Measurements from ENCODE around the gene SELENOV.

SELENOV gene

GRCh38 chr19:39514840-39515550 lies at the start of gene SELENOV:
TSS of gene SELENOV (plus strand) at chr19:39515139. CDS start at chr19:39515213, 74 bp downstream.
- H3K36me3 ChIP-seq (ENCODE audit: control insufficient read depth, insufficient read depth, low read length): no peaks in the 10 kb centered on the region
- H3K9me3 ChIP-seq (ENCODE audit: control insufficient read depth, insufficient read depth, low read depth, low read length): no peaks in the 10 kb centered on the region
- H3K27me3 ChIP-seq (ENCODE audit: control insufficient read depth, insufficient read depth, low read length): peaks cover 30% of the 10 kb centered on the region
- H3K4me1 ChIP-seq (ENCODE audit: control insufficient read depth, insufficient read depth, low read length): peaks cover 9% of the 10 kb centered on the region
- peak within 1 kb of the TSS; percentile 75 for H3K4me3 ChIP-seq (ENCODE audit: low read depth, low read length)
- H3K9ac ChIP-seq (ENCODE audit: low read length): peak within 1 kb of the TSS; percentile 51
- no peak within 1 kb of the TSS; the same call in 1 of the 2 replicates for H3K27ac ChIP-seq (ENCODE audit: low read depth, low read length)

- Histone ChIP-seq H3K36me3 (ENCODE audit: control insufficient read depth, insufficient read depth, low read length) (peaks cover 85% of the 10 kb centered on the region), H3K27me3 (ENCODE audit: control insufficient read depth, insufficient read depth, low read length) (no peaks in the 10 kb centered on the region), H3K9me3 (ENCODE audit: control insufficient read depth, insufficient read depth, low read depth, low read length) (no peaks in the 10 kb centered on the region), H3K4me1 (ENCODE audit: control insufficient read depth, insufficient read depth, low read length) (no peaks in the 10 kb centered on the region), H3K27ac (ENCODE audit: low read depth, low read length) (no peak overlapping the region), H3K9ac (ENCODE audit: low read length) (no peak overlapping the region), H3K4me3 (ENCODE audit: low read depth, low read length) (no peak overlapping the region)
Measured at GRCh38 chr19:39465956-39466747, 48.8 kb upstream of the SELENOV start.

GRCh38 chr19:39467941-39468340 lies 47.0 kb upstream of the SELENOV start:
- Histone ChIP-seq H3K27ac (ENCODE audit: low read depth, low read length) (no peak overlapping the region), H3K9me3 (ENCODE audit: control insufficient read depth, insufficient read depth, low read depth, low read length) (no peaks in the 10 kb centered on the region), H3K4me1 (ENCODE audit: control insufficient read depth, insufficient read depth, low read length) (no peaks in the 10 kb centered on the region), H3K36me3 (ENCODE audit: control insufficient read depth, insufficient read depth, low read length) (peaks cover 95% of the 10 kb centered on the region), H3K9ac (ENCODE audit: low read length) (no peak overlapping the region), H3K4me3 (ENCODE audit: low read depth, low read length) (no peak overlapping the region), H3K27me3 (ENCODE audit: control insufficient read depth, insufficient read depth, low read length) (no peaks in the 10 kb centered on the region)

GRCh38 chr19:39469036-39469435 lies 45.9 kb upstream of the SELENOV start:
- H3K36me3 ChIP-seq (ENCODE audit: control insufficient read depth, insufficient read depth, low read length): peaks cover 97% of the 10 kb centered on the region
- H3K27me3 ChIP-seq (ENCODE audit: control insufficient read depth, insufficient read depth, low read length): no peaks in the 10 kb centered on the region
- H3K9ac ChIP-seq (ENCODE audit: low read length): no peak overlapping the region
- no peak overlapping the region for H3K27ac ChIP-seq (ENCODE audit: low read depth, low read length)
- no peaks in the 10 kb centered on the region for H3K9me3 ChIP-seq (ENCODE audit: control insufficient read depth, insufficient read depth, low read depth, low read length)
- no peaks in the 10 kb centered on the region for H3K4me1 ChIP-seq (ENCODE audit: control insufficient read depth, insufficient read depth, low read length)
- no peak overlapping the region for H3K4me3 ChIP-seq (ENCODE audit: low read depth, low read length)

GRCh38 chr19:39469567-39469966 lies 45.4 kb upstream of the SELENOV start:
- Histone ChIP-seq H3K9ac (ENCODE audit: low read length) (no peak overlapping the region), H3K9me3 (ENCODE audit: control insufficient read depth, insufficient read depth, low read depth, low read length) (no peaks in the 10 kb centered on the region), H3K36me3 (ENCODE audit: control insufficient read depth, insufficient read depth, low read length) (peaks cover 97% of the 10 kb centered on the region), H3K27me3 (ENCODE audit: control insufficient read depth, insufficient read depth, low read length) (no peaks in the 10 kb centered on the region), H3K27ac (ENCODE audit: low read depth, low read length) (no peak overlapping the region), H3K4me3 (ENCODE audit: low read depth, low read length) (no peak overlapping the region), H3K4me1 (ENCODE audit: control insufficient read depth, insufficient read depth, low read length) (no peaks in the 10 kb centered on the region)

GRCh38 chr19:39470724-39471339 lies 44.1 kb upstream of the SELENOV start:
- H3K4me3 ChIP-seq (ENCODE audit: low read depth, low read length): no peak overlapping the region
- H3K27ac ChIP-seq (ENCODE audit: low read depth, low read length): no peak overlapping the region
- H3K9me3 ChIP-seq (ENCODE audit: control insufficient read depth, insufficient read depth, low read depth, low read length): no peaks in the 10 kb centered on the region
- peaks cover 92% of the 10 kb centered on the region for H3K36me3 ChIP-seq (ENCODE audit: control insufficient read depth, insufficient read depth, low read length)
- H3K4me1 ChIP-seq (ENCODE audit: control insufficient read depth, insufficient read depth, low read length): no peaks in the 10 kb centered on the region
- no peak overlapping the region for H3K9ac ChIP-seq (ENCODE audit: low read length)
- H3K27me3 ChIP-seq (ENCODE audit: control insufficient read depth, insufficient read depth, low read length): no peaks in the 10 kb centered on the region

GRCh38 chr19:39471756-39472536 lies 43.0 kb upstream of the SELENOV start:
- Histone ChIP-seq H3K9me3 (ENCODE audit: control insufficient read depth, insufficient read depth, low read depth, low read length) (no peaks in the 10 kb centered on the region), H3K36me3 (ENCODE audit: control insufficient read depth, insufficient read depth, low read length) (peaks cover 93% of the 10 kb centered on the region), H3K27ac (ENCODE audit: low read depth, low read length) (no peak overlapping the region), H3K4me3 (ENCODE audit: low read depth, low read length) (no peak overlapping the region), H3K4me1 (ENCODE audit: control insufficient read depth, insufficient read depth, low read length) (no peaks in the 10 kb centered on the region), H3K9ac (ENCODE audit: low read length) (no peak overlapping the region), H3K27me3 (ENCODE audit: control insufficient read depth, insufficient read depth, low read length) (no peaks in the 10 kb centered on the region)

GRCh38 chr19:39472746-39473442 lies 42.0 kb upstream of the SELENOV start:
- H3K36me3 ChIP-seq (ENCODE audit: control insufficient read depth, insufficient read depth, low read length): peaks cover 85% of the 10 kb centered on the region
- H3K4me3 ChIP-seq (ENCODE audit: low read depth, low read length): no peak overlapping the region
- no peaks in the 10 kb centered on the region for H3K27me3 ChIP-seq (ENCODE audit: control insufficient read depth, insufficient read depth, low read length)
- no peaks in the 10 kb centered on the region for H3K4me1 ChIP-seq (ENCODE audit: control insufficient read depth, insufficient read depth, low read length)
- H3K9me3 ChIP-seq (ENCODE audit: control insufficient read depth, insufficient read depth, low read depth, low read length): no peaks in the 10 kb centered on the region
- H3K9ac ChIP-seq (ENCODE audit: low read length): no peak overlapping the region
- no peak overlapping the region for H3K27ac ChIP-seq (ENCODE audit: low read depth, low read length)

GRCh38 chr19:39473443-39473960 lies 41.4 kb upstream of the SELENOV start:
- no peak overlapping the region for H3K4me3 ChIP-seq (ENCODE audit: low read depth, low read length)
- H3K4me1 ChIP-seq (ENCODE audit: control insufficient read depth, insufficient read depth, low read length): no peaks in the 10 kb centered on the region
- H3K27ac ChIP-seq (ENCODE audit: low read depth, low read length): no peak overlapping the region
- H3K9me3 ChIP-seq (ENCODE audit: control insufficient read depth, insufficient read depth, low read depth, low read length): no peaks in the 10 kb centered on the region
- H3K27me3 ChIP-seq (ENCODE audit: control insufficient read depth, insufficient read depth, low read length): no peaks in the 10 kb centered on the region
- peaks cover 79% of the 10 kb centered on the region for H3K36me3 ChIP-seq (ENCODE audit: control insufficient read depth, insufficient read depth, low read length)
- no peak overlapping the region for H3K9ac ChIP-seq (ENCODE audit: low read length)

GRCh38 chr19:39474139-39474620 lies 40.8 kb upstream of the SELENOV start:
- H3K4me1 ChIP-seq (ENCODE audit: control insufficient read depth, insufficient read depth, low read length): no peaks in the 10 kb centered on the region
- H3K4me3 ChIP-seq (ENCODE audit: low read depth, low read length): no peak overlapping the region
- no peaks in the 10 kb centered on the region for H3K27me3 ChIP-seq (ENCODE audit: control insufficient read depth, insufficient read depth, low read length)
- peaks cover 72% of the 10 kb centered on the region for H3K36me3 ChIP-seq (ENCODE audit: control insufficient read depth, insufficient read depth, low read length)
- no peak overlapping the region for H3K27ac ChIP-seq (ENCODE audit: low read depth, low read length)
- no peaks in the 10 kb centered on the region for H3K9me3 ChIP-seq (ENCODE audit: control insufficient read depth, insufficient read depth, low read depth, low read length)
- H3K9ac ChIP-seq (ENCODE audit: low read length): no peak overlapping the region
